HEK293 (cell line): ENCODE measurements around the gene COA4.

Experiments used
- CTCF ChIA-PET: fragments of 350-600 bp; formaldehyde crosslinking; extraction: SDS; loops from one replicate; lab custom pipeline; 2021; ENCODE audit warnings: antibody characterized with exemption; lab: Yijun Ruan, JAX
- POLR2A ChIA-PET: fragments of 300-600 bp; formaldehyde crosslinking; extraction: SDS; loops from one replicate; lab custom pipeline; 2020; ENCODE audit warnings: antibody characterized with exemption, inconsistent platforms; lab: Yijun Ruan, JAX
- H3K27ac ChIP-seq: fragments of 200-500 bp; sonication (Bioruptor generic); 2 replicates; pipeline ENCODE4 v1.5.1; 2014; ENCODE audit warnings: low read depth, low read length, control low read depth, inconsistent platforms; ENCODE audit errors: extremely low read depth
- H3K36me3 ChIP-seq, 2 experiments: fragments of 200-500 bp in 1 of 2; sonication (Bioruptor generic) in 1 of 2; 1 replicate in 1 of 2; 2 replicates in 1 of 2; pipeline ENCODE4 v1.5.1; 2014 to 2017; ENCODE audit warnings: inconsistent platforms in 2 of 2, low read length in 2 of 2; ENCODE audit not compliant: control insufficient read depth in 2 of 2, insufficient read depth in 1 of 2
- H3K4me1 ChIP-seq: fragments of 200-500 bp; sonication (Bioruptor generic); 2 replicates; pipeline ENCODE4 v1.5.1; 2014; ENCODE audit warnings: mild to moderate bottlenecking, low read length, inconsistent platforms; ENCODE audit not compliant: control insufficient read depth, insufficient read depth
- H3K4me3 ChIP-seq: 2 replicates; pipeline ENCODE4 v1.5.1; 2011; ENCODE audit warnings: low read depth, mild to moderate bottlenecking, control low read depth, low read length, moderate library complexity
- H3K9me3 ChIP-seq: fragments of 200-500 bp; sonication (Bioruptor generic); 2 replicates; pipeline ENCODE4 v1.5.1; 2014; ENCODE audit warnings: low read depth, low read length, inconsistent platforms; ENCODE audit not compliant: control insufficient read depth, insufficient read depth
- KLF16 ChIP-seq: fragments of 450-650 bp; formaldehyde crosslinking; IDR thresholded peaks from 2 replicates; pipeline ENCODE4 v1.5.1; 2017; ENCODE audit warnings: missing biosample characterization, missing genetic modification characterization
- KLF7 ChIP-seq: fragments of 450-650 bp; formaldehyde crosslinking; IDR thresholded peaks from 2 replicates; pipeline ENCODE4 v1.5.1; 2016; ENCODE audit warnings: missing biosample characterization, missing genetic modification characterization, borderline replicate concordance
- PRDM1 ChIP-seq: fragments of 450-650 bp; formaldehyde crosslinking; IDR thresholded peaks from 2 replicates; pipeline ENCODE4; 2016; ENCODE audit warnings: missing biosample characterization, missing genetic modification characterization
- SCRT2 ChIP-seq: fragments of 450-650 bp; formaldehyde crosslinking; IDR thresholded peaks from 2 replicates; pipeline ENCODE4 v1.5.1; 2016; ENCODE audit warnings: missing biosample characterization, missing genetic modification characterization
- TCF7L2 ChIP-seq: IDR thresholded peaks from 2 replicates; pipeline ENCODE4 v1.6.1; 2011; ENCODE audit warnings: low read depth, mild to moderate bottlenecking, inconsistent platforms, low read length, moderate library complexity, borderline replicate concordance
- WT1 ChIP-seq: fragments of 450-650 bp; formaldehyde crosslinking; IDR thresholded peaks from 2 replicates; pipeline ENCODE4 v1.5.1; 2016; ENCODE audit warnings: missing biosample characterization, missing genetic modification characterization
- YY2 ChIP-seq: fragments of 450-650 bp; formaldehyde crosslinking; IDR thresholded peaks from 2 replicates; pipeline ENCODE4 v1.5.1; 2016; ENCODE audit warnings: missing biosample characterization, missing genetic modification characterization
- ZBTB20 ChIP-seq: fragments of 450-650 bp; formaldehyde crosslinking; IDR thresholded peaks from 2 replicates; pipeline ENCODE4 v1.5.1; 2016; ENCODE audit warnings: missing biosample characterization, missing genetic modification characterization
- ZNF138 ChIP-seq: fragments of 450-650 bp; formaldehyde crosslinking; IDR thresholded peaks from 2 replicates; pipeline ENCODE4 v1.5.1; 2016; ENCODE audit warnings: missing biosample characterization, missing genetic modification characterization, borderline replicate concordance
- ZNF146 ChIP-seq: fragments of 450-650 bp; formaldehyde crosslinking; IDR thresholded peaks from 2 replicates; pipeline ENCODE4 v1.5.1; 2016; ENCODE audit warnings: missing biosample characterization, missing genetic modification characterization
- ZNF169 ChIP-seq: fragments of 450-650 bp; formaldehyde crosslinking; IDR thresholded peaks from 2 replicates; pipeline ENCODE4 v1.5.1; 2016; ENCODE audit warnings: missing biosample characterization, missing genetic modification characterization
- ZNF202 ChIP-seq: fragments of 450-650 bp; formaldehyde crosslinking; IDR thresholded peaks from 2 replicates; pipeline ENCODE4 v1.5.1; 2016; ENCODE audit warnings: missing biosample characterization, missing genetic modification characterization, borderline replicate concordance
- ZNF248 ChIP-seq: fragments of 450-650 bp; formaldehyde crosslinking; IDR thresholded peaks from 2 replicates; pipeline ENCODE4 v1.5.1; 2017; ENCODE audit warnings: missing biosample characterization, missing genetic modification characterization
- ZNF341 ChIP-seq: fragments of 450-650 bp; formaldehyde crosslinking; IDR thresholded peaks from 2 replicates; pipeline ENCODE4; 2016; ENCODE audit warnings: low read depth, missing biosample characterization, missing genetic modification characterization
- ZNF521 ChIP-seq: fragments of 450-650 bp; formaldehyde crosslinking; IDR thresholded peaks from 2 replicates; pipeline ENCODE4 v1.5.1; 2017; ENCODE audit warnings: missing biosample characterization, mild to moderate bottlenecking, missing genetic modification characterization
- ZNF529 ChIP-seq: fragments of 450-650 bp; formaldehyde crosslinking; IDR thresholded peaks from 2 replicates; pipeline ENCODE4 v1.5.1; 2017; ENCODE audit warnings: missing genetic modification characterization, missing biosample characterization; ENCODE audit not compliant: insufficient replicate concordance
- ZNF664 ChIP-seq: fragments of 450-650 bp; formaldehyde crosslinking; IDR thresholded peaks from 2 replicates; pipeline ENCODE4 v1.5.1; 2016; ENCODE audit warnings: missing biosample characterization, missing genetic modification characterization
- ZNF701 ChIP-seq: fragments of 450-650 bp; formaldehyde crosslinking; IDR thresholded peaks from 2 replicates; pipeline ENCODE4 v1.5.1; 2016; ENCODE audit warnings: missing biosample characterization, missing genetic modification characterization
- ZNF777 ChIP-seq: fragments of 450-650 bp; formaldehyde crosslinking; IDR thresholded peaks from 2 replicates; pipeline ENCODE4 v1.5.1; 2017; ENCODE audit warnings: missing biosample characterization, missing genetic modification characterization, borderline replicate concordance
- ZSCAN23 ChIP-seq: fragments of 450-650 bp; formaldehyde crosslinking; IDR thresholded peaks from 2 replicates; pipeline ENCODE4 v1.5.1; 2016; ENCODE audit warnings: missing biosample characterization, missing genetic modification characterization
- TF ChIP-seq, protein P1 (sequence below): fragments of 450-650 bp; formaldehyde crosslinking; IDR thresholded peaks from 2 replicates; pipeline ENCODE4 v1.5.1; 2016; ENCODE audit warnings: missing biosample characterization, missing genetic modification characterization, borderline replicate concordance
- TF ChIP-seq, protein P2 (sequence below): fragments of 450-650 bp; IDR thresholded peaks from 2 replicates; pipeline ENCODE4 v1.5.1; 2018; ENCODE audit warnings: missing biosample characterization, missing genetic modification characterization
- TF ChIP-seq, protein P3 (sequence below): fragments of 450-650 bp; formaldehyde crosslinking; IDR thresholded peaks from 2 replicates; pipeline ENCODE4 v1.5.1; 2016; ENCODE audit warnings: missing biosample characterization, missing genetic modification characterization

The COA4 gene

DNA sequence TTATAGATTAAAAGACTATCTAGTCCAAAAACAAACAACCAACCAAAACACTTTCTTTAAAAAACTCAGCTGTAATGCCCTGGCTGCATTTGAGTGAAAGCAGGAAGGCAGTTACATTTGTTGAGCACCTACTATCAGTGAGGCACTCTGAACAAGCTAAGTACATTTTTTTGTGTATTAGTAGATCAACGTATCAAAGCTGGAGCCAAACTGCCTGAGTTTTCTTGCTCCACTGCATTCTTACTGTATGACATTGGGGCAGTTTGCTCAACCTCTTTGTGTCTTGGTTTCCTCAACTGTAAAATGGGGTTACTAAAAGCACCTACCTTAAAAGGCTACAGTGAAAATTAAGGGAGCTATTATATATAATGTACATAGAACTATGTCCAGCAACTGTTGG is 22.0 kb downstream of the COA4 start:
- POLR2A ChIA-PET, result interaction anchor here (0.6 to 0.8 kb wide), 3 partner anchors 38 to 67 kb away, joined by 3 to 11 read pairs (median 4); partner anchors contain the start of gene MRPL48
- TF ChIP-seq ZNF146 (tag by site-specific recombination) (no peak), ZNF138 (no peak), KLF7 (no peak), YY2 (tag by site-specific recombination) (no peak)
- TF ChIP-seq, all 188 proteins: peak for 0
- Histone ChIP-seq H3K4me3 (no peak overlapping the region), H3K27ac (no peak overlapping the region), H3K36me3 (no peaks in the 10 kb centered on the region), H3K9me3 (no peaks in the 10 kb centered on the region), H3K4me1 (no peaks in the 10 kb centered on the region)
- CTCF ChIA-PET, result interaction anchor here (0.6 to 1.2 kb wide), 4 partner anchors 8 to 640 kb away, joined by 3 read pairs; no protein-coding TSS in a partner anchor

DNA sequence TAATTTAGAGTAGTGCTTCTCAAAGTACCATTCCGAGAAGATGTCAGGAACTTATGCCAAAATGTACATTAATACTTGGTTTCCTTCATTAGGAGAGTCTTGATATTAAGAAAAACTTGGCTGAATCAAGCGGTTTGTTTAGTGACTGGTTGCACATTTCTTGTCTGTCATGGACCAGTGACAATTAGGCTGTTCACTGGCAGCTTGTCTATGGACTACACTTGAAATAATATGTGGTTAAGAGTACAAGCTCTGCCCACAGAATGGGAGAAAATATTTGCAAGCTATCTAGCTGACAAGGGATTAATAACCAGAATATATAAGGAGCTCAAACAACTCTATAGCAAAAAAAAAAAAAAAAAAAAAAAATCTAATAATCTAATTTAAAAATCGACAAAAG is 24.6 kb downstream of the COA4 start:
- CTCF ChIA-PET, result no interaction called here
- H3K9me3 ChIP-seq, result no peaks in the 10 kb centered on the region
- TF ChIP-seq TCF7L2 (no peak), ZSCAN23 (tag by site-specific recombination) (no peak)
- TF ChIP-seq, protein P1, sequence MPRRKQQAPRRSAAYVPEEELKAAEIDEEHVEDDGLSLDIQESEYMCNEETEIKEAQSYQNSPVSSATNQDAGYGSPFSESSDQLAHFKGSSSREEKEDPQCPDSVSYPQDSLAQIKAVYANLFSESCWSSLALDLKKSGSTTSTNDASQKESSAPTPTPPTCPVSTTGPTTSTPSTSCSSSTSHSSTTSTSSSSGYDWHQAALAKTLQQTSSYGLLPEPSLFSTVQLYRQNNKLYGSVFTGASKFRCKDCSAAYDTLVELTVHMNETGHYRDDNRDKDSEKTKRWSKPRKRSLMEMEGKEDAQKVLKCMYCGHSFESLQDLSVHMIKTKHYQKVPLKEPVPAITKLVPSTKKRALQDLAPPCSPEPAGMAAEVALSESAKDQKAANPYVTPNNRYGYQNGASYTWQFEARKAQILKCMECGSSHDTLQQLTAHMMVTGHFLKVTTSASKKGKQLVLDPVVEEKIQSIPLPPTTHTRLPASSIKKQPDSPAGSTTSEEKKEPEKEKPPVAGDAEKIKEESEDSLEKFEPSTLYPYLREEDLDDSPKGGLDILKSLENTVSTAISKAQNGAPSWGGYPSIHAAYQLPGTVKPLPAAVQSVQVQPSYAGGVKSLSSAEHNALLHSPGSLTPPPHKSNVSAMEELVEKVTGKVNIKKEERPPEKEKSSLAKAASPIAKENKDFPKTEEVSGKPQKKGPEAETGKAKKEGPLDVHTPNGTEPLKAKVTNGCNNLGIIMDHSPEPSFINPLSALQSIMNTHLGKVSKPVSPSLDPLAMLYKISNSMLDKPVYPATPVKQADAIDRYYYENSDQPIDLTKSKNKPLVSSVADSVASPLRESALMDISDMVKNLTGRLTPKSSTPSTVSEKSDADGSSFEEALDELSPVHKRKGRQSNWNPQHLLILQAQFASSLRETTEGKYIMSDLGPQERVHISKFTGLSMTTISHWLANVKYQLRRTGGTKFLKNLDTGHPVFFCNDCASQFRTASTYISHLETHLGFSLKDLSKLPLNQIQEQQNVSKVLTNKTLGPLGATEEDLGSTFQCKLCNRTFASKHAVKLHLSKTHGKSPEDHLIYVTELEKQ (tag by site-specific recombination), result no peak
- TF ChIP-seq, protein P2, sequence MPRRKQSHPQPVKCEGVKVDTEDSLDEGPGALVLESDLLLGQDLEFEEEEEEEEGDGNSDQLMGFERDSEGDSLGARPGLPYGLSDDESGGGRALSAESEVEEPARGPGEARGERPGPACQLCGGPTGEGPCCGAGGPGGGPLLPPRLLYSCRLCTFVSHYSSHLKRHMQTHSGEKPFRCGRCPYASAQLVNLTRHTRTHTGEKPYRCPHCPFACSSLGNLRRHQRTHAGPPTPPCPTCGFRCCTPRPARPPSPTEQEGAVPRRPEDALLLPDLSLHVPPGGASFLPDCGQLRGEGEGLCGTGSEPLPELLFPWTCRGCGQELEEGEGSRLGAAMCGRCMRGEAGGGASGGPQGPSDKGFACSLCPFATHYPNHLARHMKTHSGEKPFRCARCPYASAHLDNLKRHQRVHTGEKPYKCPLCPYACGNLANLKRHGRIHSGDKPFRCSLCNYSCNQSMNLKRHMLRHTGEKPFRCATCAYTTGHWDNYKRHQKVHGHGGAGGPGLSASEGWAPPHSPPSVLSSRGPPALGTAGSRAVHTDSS (tag by site-specific recombination), result no peak
- no peak overlapping the region for H3K4me3 ChIP-seq
- no peaks in the 10 kb centered on the region for H3K4me1 ChIP-seq
- no peaks in the 10 kb centered on the region for H3K36me3 ChIP-seq
- POLR2A ChIA-PET, result no interaction called here
- H3K27ac ChIP-seq, result no peak overlapping the region

DNA sequence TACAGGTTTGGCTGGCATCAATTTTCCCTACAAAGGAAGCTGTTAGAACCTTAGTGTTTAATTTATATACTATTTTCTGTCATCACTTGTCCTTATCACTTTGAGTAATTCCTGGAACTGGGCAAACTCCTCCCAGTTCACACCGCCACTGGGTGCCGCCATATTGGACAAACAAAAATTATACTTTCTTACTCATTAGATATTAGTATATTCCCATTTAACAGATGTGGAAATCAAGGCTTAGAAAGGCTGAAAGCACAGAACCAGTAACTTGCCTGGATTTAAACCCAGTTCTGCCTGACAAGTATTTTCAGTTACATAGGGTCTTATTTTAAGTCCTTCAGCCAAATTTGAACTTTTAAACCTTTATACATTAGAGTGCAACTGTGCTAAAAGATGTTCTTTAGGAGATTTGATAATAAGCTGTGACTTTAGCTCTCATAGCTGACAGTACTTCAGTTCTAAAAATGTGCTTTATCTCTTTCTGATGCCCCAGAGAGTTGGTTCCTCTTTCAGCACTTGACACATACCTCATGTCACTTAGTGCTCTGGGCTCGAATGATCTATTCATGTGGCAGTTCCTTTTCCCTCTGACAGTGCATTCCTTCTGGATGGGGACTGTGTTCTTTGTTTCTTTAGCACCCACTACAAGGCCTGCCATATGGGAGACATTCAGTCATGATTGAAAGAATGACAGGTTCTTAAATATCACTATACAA is 25.4 kb downstream of the COA4 start:
- POLR2A ChIA-PET, result no interaction called here
- no peaks in the 10 kb centered on the region for H3K9me3 ChIP-seq
- no peak overlapping the region for H3K27ac ChIP-seq
- H3K4me3 ChIP-seq, result no peak overlapping the region
- H3K4me1 ChIP-seq, result no peaks in the 10 kb centered on the region
- no peaks in the 10 kb centered on the region for H3K36me3 ChIP-seq
- CTCF ChIA-PET, result no interaction called here
- TF ChIP-seq ZNF202 (tag by site-specific recombination) (no peak), ZNF664 (tag by site-specific recombination) (no peak), ZNF529 (tag by site-specific recombination) (no peak), ZNF341 (no peak), ZNF248 (tag by site-specific recombination) (no peak), ZBTB20 (tag by site-specific recombination) (no peak), KLF16 (no peak), ZNF701 (tag by site-specific recombination) (no peak), ZNF169 (tag by site-specific recombination) (no peak), WT1 (tag by site-specific recombination) (no peak), ZNF777 (tag by site-specific recombination) (no peak), PRDM1 (tag by site-specific recombination) (no peak), SCRT2 (tag by site-specific recombination) (no peak), ZNF521 (tag by site-specific recombination) (no peak)
- TF ChIP-seq, protein P3, sequence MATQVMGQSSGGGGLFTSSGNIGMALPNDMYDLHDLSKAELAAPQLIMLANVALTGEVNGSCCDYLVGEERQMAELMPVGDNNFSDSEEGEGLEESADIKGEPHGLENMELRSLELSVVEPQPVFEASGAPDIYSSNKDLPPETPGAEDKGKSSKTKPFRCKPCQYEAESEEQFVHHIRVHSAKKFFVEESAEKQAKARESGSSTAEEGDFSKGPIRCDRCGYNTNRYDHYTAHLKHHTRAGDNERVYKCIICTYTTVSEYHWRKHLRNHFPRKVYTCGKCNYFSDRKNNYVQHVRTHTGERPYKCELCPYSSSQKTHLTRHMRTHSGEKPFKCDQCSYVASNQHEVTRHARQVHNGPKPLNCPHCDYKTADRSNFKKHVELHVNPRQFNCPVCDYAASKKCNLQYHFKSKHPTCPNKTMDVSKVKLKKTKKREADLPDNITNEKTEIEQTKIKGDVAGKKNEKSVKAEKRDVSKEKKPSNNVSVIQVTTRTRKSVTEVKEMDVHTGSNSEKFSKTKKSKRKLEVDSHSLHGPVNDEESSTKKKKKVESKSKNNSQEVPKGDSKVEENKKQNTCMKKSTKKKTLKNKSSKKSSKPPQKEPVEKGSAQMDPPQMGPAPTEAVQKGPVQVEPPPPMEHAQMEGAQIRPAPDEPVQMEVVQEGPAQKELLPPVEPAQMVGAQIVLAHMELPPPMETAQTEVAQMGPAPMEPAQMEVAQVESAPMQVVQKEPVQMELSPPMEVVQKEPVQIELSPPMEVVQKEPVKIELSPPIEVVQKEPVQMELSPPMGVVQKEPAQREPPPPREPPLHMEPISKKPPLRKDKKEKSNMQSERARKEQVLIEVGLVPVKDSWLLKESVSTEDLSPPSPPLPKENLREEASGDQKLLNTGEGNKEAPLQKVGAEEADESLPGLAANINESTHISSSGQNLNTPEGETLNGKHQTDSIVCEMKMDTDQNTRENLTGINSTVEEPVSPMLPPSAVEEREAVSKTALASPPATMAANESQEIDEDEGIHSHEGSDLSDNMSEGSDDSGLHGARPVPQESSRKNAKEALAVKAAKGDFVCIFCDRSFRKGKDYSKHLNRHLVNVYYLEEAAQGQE (tag by site-specific recombination), result no peak
